SKM-1 treated with dmso at 0.1 percent for 144 hours (cell line): ENCODE data around the gene TMED7.
"Not testable (repeated sequence)": the region's sequence is repeated elsewhere in the genome, so short reads cannot be mapped to it uniquely, and the experiment has no call there.

Experiments used
- DNase-seq: peaks from one replicate; lab custom pipeline; 2025; ENCODE audit not compliant: unreplicated experiment; lab: John Stamatoyannopoulos, UW

Gene TMED7

DNA sequence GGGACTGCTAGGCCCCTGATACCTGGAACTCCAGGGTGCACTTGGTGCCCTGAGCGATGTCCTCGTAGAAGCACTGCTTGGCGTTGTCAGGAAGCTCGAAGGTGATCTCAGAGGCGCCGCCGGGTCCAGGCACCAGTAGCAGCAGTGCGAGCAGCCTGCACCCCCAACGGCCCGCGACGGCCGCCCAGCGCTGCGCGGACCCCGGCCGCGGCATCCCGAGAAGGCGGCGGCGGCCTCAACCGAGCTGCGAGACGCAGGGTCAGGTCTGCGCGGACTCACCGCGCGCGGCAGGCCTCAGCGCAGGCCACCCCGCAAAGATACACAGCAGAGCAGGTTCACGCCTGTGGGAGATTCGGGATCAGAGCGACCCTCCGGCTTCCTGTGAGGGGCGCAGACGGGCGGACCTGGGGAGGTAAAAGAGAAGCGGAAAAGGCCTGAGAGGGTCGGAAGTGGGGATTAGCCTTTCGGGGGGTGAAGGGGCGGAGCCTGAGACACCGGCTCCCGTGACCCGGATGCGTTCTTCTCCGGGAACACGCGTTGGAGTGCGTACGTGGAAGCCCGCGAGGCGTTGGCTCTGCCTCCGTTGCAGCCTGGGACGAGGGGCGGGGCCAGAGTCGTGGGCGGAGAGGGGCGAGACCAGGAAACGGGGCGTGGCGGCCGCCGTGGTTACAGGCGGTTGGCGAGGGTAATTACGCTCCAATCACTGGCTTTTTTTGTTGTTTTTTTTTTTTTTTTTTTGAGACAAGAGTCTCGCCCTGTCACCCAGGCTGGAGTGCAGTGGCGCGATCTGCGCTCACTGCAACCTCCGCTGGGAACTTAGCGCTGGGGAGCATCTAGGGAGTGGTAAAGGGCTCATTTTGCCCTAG is at the start of gene TMED7:
Gene TMED7 (minus strand): TSS at position 458 of the 866 bp plus-strand sequence. CDS start 244 bp downstream, at position 214.
- peak; percentile 96 for DNase-seq

- not testable (repeated sequence) for DNase-seq
Measured at GRCh38 chr5:115674782-115675181, 48.9 kb upstream of the TMED7 start.

- DNase-seq: no peak
Measured at GRCh38 chr5:115673596-115673995, 47.8 kb upstream of the TMED7 start.

- DNase-seq: no peak
Measured at GRCh38 chr5:115671939-115672338, 46.1 kb upstream of the TMED7 start.

- DNase-seq: no peak
Measured at GRCh38 chr5:115666023-115666422, 40.2 kb upstream of the TMED7 start.

- DNase-seq: no peak
Measured at GRCh38 chr5:115661563-115661962, 35.7 kb upstream of the TMED7 start.

DNA sequence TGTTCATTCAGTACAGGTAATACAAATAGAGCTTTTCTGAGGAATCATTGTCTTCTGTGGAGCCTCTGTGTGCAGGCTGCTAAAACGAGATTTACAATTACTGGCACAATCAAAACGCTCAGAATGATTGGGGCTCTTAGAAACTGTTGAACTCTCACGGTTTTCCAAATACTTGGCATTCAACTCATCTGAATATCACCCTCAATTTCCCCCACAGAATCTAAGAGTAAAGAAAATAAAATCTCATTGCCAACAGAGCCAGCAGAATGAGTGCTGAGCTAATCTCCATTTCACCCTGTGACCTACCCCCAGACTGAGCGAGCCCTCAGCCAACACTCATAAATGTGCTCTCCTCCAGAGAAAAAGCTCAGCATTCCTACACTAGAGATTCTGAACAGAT is 35.3 kb upstream of the TMED7 start:
- no peak for DNase-seq

DNA sequence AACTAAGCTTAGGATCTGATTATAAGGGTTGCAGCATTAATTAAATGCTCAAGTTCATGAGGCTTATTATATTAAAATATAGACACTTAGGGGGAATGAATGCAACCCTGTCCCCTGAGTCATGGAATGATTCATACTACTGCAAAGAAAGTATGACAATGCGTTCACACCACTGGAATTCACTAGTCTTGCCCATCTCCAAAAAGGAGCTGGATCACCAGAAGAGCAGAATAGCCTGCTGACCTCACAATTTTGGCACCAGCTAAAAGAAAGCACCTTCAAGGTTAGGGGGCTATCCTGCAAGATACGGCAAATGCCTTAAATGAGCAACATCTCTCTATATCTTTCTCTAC is 32.0 kb upstream of the TMED7 start:
- DNase-seq: no peak

- DNase-seq: no peak
Measured at GRCh38 chr5:115657125-115657880, 31.5 kb upstream of the TMED7 start.

DNA sequence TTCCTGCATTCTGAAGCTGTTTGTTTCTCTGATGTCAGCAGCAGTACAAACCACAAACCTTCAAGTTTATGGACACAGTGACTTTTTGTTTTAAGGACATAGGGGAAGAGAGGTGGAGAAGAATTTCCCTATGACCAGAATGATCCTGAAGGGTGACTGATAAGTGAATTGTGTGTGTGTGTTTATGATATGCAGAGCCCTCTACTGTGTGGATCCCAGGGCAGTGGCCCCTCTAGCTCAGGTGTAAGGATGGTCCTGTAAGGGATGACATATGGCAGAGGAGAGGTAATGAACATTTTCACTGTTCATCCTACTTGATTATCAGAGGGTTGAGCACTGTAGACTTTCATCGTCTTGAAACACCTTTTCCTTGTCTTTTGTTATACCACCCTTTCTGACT is 30.6 kb upstream of the TMED7 start:
- no peak for DNase-seq

DNA sequence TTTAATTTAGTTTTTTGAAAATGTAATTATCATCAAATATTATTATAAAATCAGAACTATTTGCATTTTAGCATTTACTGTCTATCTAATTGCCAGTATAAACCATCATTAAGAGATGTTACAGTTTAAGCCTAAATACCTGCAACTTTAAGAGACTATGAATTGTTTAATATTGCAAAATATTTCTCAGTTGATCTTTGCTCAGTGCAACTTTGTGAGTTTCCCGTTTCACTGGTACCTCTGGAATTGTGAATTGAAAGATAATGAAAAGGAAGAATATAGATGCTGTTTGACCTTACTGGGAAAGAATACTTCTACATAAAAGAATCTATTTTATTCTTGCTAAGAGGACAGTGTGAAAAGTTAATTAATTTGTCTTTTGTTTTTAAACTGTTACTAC is 30.2 kb upstream of the TMED7 start:
- no peak for DNase-seq

DNA sequence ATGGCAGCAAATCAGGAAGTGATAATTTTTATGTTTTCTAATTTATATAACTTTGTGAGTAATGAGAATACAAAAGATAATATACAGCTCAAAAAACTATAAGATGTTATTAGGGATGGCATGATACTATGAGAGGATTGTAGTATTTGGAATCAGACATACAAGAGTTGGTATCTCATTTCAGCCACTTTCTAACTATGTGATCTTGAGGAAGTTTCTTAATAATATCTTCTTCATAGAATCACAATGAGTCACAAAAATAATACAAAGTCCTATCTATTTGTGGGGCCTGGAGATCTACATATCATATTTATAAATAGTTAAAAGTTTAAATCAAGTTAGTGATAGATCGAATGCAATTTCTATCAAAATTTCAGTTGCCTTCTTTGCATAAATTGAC is 23.7 kb upstream of the TMED7 start:
- no peak for DNase-seq

GRCh38 chr5:115648056-115648455 is 22.2 kb upstream of the TMED7 start:
- no peak for DNase-seq

GRCh38 chr5:115645386-115645785 is 19.6 kb upstream of the TMED7 start:
- DNase-seq: not testable (repeated sequence)

- no peak for DNase-seq
Measured at GRCh38 chr5:115644046-115644445, 18.2 kb upstream of the TMED7 start.

- no peak for DNase-seq
Measured at GRCh38 chr5:115641948-115642347, 16.1 kb upstream of the TMED7 start.

GRCh38 chr5:115640274-115640673 is 14.4 kb upstream of the TMED7 start:
- no peak for DNase-seq

DNA sequence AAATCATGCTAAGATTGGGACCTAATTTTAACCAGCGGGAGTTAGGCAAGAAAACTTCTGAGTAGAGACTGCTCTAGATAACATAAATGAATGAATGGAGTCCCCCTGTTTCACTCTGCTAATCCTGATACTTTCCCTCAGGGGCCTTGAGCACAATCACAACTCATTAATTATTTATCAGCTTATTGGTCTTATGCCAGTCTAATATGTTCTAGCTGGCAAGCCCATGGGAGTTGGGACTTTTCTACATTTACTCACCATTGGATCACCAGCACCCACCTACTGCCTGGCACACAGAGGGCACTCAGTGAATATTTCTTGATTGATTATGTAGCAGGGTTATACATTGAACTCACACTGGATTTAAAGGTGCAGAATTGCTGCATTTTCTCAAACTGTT is 13.5 kb upstream of the TMED7 start:
- DNase-seq: no peak

GRCh38 chr5:115637507-115637906 is 11.7 kb upstream of the TMED7 start:
- no peak for DNase-seq

GRCh38 chr5:115636008-115636407 is 10.2 kb upstream of the TMED7 start:
- no peak for DNase-seq

DNA sequence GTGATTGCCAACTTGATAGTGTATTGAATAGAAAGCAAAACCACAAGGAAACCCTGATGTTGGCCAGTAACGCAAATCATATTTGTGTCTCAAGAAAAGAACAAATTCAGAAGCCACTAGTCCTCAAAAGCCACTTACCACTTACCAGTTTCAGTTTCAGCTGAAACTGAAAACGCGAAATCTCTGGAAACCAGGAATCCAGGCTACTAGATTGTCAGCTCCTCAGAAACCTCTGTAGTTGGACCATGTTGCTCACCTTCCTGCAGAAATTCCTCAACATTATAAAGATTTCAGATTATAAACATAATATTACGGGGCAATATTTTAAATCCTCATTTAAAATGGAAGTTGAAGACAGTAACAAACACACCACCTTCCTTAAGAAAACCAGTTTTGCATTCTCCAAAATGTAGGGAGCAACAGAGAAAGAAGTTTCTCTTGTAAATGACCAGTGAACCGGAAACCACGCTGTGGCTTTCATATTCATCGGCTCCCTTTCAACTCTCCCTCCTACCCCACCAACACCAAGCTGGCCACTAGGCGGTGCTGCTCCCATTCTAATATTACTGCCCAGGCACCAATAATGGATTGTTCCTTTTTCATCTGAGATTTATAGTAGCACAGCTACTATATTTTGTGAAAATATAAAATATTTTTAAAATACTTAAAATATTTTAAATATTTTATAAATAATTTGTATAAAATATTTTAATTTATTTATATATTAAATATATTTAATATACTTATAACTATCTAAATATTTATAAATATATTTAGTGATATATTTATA is 8.7 kb upstream of the TMED7 start:
- peak; percentile 86 for DNase-seq

DNA sequence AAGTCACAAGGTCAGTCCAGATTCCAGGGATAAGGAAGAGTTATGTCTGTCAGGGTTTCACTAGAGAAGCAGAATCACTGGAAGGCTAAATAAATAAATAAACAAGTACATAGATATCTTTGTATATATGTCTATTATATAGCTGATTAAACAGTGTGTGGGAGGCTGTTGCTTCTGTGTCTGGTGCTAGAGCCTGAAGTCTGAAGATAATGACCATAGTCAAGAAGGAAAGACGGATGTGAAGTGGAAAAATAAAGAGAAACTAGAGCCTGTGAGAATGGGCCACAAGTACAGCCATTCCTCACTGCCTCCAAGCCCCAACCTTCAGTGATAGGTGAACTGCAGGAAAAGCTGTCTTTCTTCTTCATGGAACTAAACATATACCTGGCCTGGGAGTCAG is 4.1 kb upstream of the TMED7 start:
- no peak for DNase-seq
